Measurements from ENCODE around the gene FOXP2. TPM values are rescaled to one million over a fixed set of nuclear protein-coding genes. Genes with fewer than 3 reads are reported as not detected.
"Not testable (repeated sequence)": the region's sequence is repeated elsewhere in the genome, so short reads cannot be mapped to it uniquely, and the experiment has no call there.

The FOXP2 gene
- polyA plus RNA-seq, 3 donors: not detected

- H3K4me3 ChIP-seq (replicated peaks in 1 of 3; ENCODE audit: low read depth in 2 of 3, low read length in 3 of 3); H3K27me3 ChIP-seq (ENCODE audit: control insufficient read depth in 2 of 2, insufficient read depth in 2 of 2, low read length in 2 of 2); H3K36me3 Mint-ChIP-seq; H2AFZ ChIP-seq (ENCODE audit: insufficient read depth, low read depth, low read length, poor library complexity, severe bottlenecking); H3K4me2 ChIP-seq (replicated peaks; ENCODE audit: extremely low read depth, low read length, poor library complexity, severe bottlenecking); H3K4me1 Mint-ChIP-seq; H3K27me3 Mint-ChIP-seq (ENCODE audit: low read depth in 3 of 3); H3K9me3 ChIP-seq (replicated peaks in 1 of 2; ENCODE audit: control insufficient read depth in 1 of 2, insufficient read depth in 1 of 2, low read length in 2 of 2); H3K79me2 ChIP-seq (ENCODE audit: insufficient read depth, low read length); H3K27ac Mint-ChIP-seq; H3K4me3 Mint-ChIP-seq; H3K27ac ChIP-seq (ENCODE audit: low read depth in 1 of 2, low read length in 2 of 2); H4K20me1 ChIP-seq (ENCODE audit: insufficient read depth, low read length); H3K9ac ChIP-seq (ENCODE audit: insufficient read depth, low read length, poor library complexity, severe bottlenecking); DNase-seq; H3K36me3 ChIP-seq (replicated peaks in 1 of 2; ENCODE audit: control insufficient read depth in 1 of 2, insufficient read depth in 2 of 2, low read length in 2 of 2); H3K4me1 ChIP-seq (ENCODE audit: control insufficient read depth in 1 of 2, insufficient read depth in 2 of 2, low read length in 2 of 2); intact Hi-C loops (cut with micrococcal nuclease): not testable (repeated sequence)
- peaks cover 1 to 17% (median 5%) of the 10 kb centered on the region in 7 donors for H3K9me3 Mint-ChIP-seq
- no CpG with 5 or more reads among the region's 3 CpGs for WGBS (ENCODE audit: insufficient coverage)
These were observed 30.3 kb upstream of the FOXP2 start for GRCh38 chr7:114384346-114384745.

- Mint-ChIP-seq H3K36me3 (no peaks in the 10 kb centered on the region), H3K4me1 (no peaks in the 10 kb centered on the region), H3K27me3 (ENCODE audit: low read depth in 3 of 3) (no peaks in the 10 kb centered on the region), H3K4me3 (no peak overlapping the region), H3K27ac (no peak overlapping the region), H3K9me3 (peaks cover 0 to 9% (median 4%) of the 10 kb centered on the region in 7 donors)
- Histone ChIP-seq H2AFZ (ENCODE audit: insufficient read depth, low read depth, low read length, poor library complexity, severe bottlenecking) (no peak overlapping the region), H3K36me3 (replicated peaks in 1 of 2; ENCODE audit: control insufficient read depth in 1 of 2, insufficient read depth in 2 of 2, low read length in 2 of 2) (no peaks in the 10 kb centered on the region), H3K4me2 (replicated peaks; ENCODE audit: extremely low read depth, low read length, poor library complexity, severe bottlenecking) (no peak overlapping the region), H3K4me1 (ENCODE audit: control insufficient read depth in 1 of 2, insufficient read depth in 2 of 2, low read length in 2 of 2) (no peaks in the 10 kb centered on the region), H3K27ac (ENCODE audit: low read depth in 1 of 2, low read length in 2 of 2) (no peak overlapping the region), H3K9me3 (replicated peaks in 1 of 2; ENCODE audit: control insufficient read depth in 1 of 2, insufficient read depth in 1 of 2, low read length in 2 of 2) (no peaks in the 10 kb centered on the region), H4K20me1 (ENCODE audit: insufficient read depth, low read length) (no peaks in the 10 kb centered on the region), H3K27me3 (ENCODE audit: control insufficient read depth in 2 of 2, insufficient read depth in 2 of 2, low read length in 2 of 2) (no peaks in the 10 kb centered on the region), H3K4me3 (replicated peaks in 1 of 3; ENCODE audit: low read depth in 2 of 3, low read length in 3 of 3) (no peak overlapping the region), H3K79me2 (ENCODE audit: insufficient read depth, low read length) (no peaks in the 10 kb centered on the region), H3K9ac (ENCODE audit: insufficient read depth, low read length, poor library complexity, severe bottlenecking) (no peak overlapping the region)
- intact Hi-C loops (cut with micrococcal nuclease): no loop called here
- DNase-seq: no peak
- no peak for TF ChIP-seq CTCF (IDR thresholded peaks at IDR 0.05)
These were observed 26.6 kb upstream of the FOXP2 start for GRCh38 chr7:114388021-114388420.
